HG02759 (cell line): ENCODE results near the gene CALU.

Experiments
- ATAC-seq: cut with Tn5 transposase; IDR thresholded peaks from one replicate; pipeline ENCODE4 v1.9.1; 2021; ENCODE audit warnings: mild to moderate bottlenecking, moderate library complexity; ENCODE audit not compliant: unreplicated experiment

Gene CALU

DNA sequence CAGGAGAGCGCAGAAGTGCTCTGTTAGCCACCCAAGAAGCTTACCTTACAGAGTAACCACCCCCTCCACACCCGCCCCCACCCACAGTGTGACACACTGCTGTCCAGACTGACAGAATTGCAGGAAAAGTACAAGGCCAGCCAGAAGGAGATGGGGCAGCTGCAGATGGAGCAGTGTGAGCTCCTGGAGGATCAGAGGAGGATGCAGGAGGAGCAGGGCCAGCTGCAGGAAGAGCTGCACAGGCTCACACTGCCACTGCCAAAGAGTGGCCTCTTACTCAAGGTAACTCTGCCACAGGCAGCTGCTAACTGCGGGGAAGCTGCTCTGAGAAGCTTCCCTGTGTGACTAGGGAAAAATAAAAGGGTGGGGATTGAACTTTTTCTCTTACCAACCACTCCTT is 70.2 kb downstream of the CALU start:
- no peak for ATAC-seq

DNA sequence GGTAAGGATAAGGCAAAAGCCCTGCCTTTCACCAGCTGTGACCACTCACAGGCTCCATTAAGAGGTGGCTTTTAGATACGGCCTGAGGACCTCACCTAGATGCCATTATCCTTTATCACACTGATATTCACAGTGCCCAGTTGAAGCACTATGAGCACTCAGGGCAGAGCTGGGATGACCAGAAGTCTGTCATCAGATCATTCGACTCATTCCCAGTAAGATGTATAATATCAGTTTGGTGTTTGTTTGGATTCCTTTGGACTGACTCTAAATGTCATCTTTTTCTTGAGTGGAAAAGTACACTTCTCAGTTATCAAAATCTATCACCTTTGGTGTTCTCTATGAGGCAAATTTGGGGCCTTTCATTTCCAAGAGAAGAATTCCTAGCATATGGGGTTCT is 71.3 kb downstream of the CALU start:
- no peak for ATAC-seq

DNA sequence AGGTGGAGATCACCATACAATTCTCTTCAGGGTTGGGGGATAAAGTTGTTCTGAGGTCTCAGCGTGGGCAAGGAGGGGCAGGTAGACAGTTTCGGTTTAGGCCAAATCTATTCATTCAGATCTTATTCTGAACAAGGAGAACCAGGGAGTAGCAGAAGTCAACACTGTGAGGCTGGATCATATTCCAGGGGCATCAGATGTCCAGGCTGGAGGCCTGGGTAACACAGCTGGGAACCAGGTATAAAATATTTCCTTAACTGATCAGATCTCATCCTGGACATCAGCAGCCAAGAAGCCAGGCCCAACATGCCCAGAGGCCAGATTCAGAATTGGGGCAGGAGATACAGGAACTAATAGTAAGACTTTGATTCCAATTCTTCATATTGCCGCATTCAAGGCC is 71.8 kb downstream of the CALU start:
- no peak for ATAC-seq

DNA sequence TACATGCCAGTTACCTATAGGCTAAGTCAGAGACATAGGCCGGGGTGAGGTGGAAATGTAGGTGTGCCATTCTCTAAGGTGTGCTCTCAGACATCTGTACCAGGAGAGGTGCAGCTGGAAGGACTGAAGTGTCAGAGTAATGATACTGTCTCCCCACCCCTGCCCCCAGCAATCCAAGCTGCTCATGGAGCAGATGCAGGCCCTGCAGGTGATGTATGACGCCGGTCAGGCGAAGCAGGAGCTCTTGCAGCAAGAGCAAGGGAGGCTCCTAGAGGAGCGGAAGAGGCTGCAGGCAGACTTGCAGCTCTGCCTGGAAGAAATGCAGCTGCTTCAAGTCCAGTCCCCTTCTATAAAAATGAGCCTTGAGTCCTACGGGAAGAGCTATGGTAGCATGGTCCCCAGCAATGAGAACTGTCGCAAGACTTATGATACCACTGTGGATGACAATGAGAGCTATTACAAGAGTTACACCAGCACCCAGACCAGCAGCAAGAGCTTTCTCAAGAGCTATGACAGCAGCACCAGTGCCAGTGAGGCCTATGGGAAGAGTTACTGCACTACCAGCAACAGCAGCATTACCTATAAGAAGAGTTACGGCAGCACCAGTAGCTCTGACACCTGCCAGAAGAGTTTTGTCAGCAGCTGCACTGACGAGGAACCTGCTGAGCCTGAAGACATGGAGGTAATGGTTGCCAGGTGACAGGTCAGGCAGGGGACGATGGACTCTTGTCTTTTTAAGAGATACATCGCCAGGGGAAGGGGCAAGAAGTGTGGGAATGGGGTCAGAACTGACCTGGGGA is 72.7 kb downstream of the CALU start:
- no peak for ATAC-seq

DNA sequence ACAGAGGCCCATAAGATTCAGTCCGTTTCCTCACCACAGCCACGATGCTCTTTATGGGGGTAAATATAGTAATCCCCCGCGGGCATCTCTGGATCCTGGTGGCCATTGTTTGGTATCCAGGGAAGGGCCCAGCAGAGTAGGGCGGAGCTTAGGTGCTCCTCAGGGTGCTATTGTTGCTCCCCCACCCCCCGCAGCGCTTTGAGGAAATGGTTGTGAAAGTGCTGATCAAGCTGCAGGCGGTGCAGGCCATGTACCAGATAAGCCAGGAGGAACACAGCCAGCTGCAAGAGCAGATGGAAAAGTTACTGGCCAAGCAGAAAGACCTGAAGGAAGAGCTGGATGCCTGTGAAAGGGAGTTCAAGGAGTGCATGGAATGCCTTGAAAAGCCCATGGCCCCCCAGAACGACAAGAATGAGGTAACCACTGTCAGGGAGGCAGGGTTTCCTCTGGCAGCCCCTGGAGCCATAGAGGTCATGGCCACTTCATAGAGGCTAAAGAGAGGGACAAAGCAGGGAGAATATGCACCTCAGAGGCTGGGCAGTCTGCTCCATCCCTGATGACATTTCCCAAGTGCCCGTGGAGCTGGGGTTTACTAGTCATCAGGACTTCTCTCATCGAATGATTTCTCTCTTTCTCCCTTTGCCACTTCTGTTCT is 73.5 kb downstream of the CALU start:
- no peak for ATAC-seq

DNA sequence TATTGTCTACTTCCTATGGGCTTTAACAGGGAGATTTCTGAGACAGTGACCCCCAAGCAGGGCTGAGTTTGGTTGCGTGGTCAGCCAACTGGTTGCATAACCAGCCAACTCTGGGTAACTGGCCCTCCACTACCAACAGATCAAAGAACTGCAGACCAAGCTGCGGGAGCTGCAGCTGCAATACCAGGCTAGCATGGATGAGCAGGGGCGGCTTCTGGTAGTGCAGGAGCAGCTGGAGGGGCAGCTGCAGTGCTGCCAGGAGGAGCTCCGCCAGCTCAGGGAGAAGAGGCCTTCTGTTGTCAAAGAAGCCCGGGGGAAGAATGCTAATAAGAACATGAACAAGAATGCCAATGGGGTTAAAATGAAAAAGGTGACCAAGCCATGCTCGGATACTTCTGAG is 75.3 kb downstream of the CALU start:
- no peak for ATAC-seq

DNA sequence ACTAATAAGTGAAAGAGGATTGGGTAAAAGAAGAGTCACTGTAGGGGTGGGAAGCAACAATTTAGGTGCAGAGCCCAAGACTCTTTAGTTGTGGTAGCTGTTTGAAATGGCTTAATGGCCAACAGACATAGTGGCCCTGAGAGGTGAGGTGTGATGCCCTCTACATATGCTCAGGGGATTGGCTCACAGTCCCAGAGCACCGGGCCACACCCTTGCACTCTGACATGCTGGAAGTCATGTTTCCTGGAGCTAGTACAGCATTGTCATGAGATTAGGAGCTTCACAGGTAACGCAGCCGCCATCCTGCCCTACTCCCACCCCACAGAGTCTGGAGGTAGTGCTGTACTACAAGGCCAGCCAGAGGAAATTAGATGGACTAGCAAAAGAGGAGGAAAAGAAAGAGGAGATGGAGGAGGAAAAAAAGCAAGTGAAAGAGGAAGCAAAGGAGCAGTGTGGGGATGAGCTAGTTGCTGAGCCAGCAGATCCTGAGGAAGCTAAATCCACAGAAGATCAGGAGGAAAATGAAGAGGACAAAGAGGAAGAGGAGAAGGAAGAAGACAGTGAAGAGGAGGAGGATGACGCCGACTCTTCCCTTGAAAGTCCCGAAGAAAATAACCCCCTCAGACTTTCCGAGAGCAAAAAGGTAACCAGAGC is 76.3 kb downstream of the CALU start:
- no peak for ATAC-seq

DNA sequence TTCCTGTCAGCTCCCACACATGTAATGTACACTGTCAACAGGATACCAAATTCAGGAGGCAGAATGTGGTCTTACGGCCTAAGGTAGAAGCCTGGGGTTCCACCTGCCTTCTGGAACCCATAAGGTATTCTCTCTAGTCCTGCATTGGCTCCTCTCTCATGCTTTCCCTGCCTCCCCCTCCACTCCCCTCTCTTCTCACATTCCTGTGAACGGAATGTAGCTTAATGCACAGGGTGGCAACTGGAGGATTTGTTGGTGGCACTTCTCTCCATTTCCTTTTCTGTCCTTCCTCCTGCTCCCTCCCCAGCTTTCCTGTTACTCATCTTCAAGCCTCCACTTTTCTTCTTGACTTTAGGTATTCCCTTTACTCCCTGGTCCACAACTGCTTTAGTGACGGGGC is 79.5 kb downstream of the CALU start:
- ATAC-seq = no peak
